ENCODE results near the gene TTLL13. TPM values are rescaled to one million over a fixed set of nuclear protein-coding genes. Genes with fewer than 3 reads are reported as not detected.

Gene TTLL13
- total and polyA plus RNA-seq, 2 donors (not counting 1 experiment from before 2014, with no cell fraction given) = under 0.01 to 0.08 TPM

DNA sequence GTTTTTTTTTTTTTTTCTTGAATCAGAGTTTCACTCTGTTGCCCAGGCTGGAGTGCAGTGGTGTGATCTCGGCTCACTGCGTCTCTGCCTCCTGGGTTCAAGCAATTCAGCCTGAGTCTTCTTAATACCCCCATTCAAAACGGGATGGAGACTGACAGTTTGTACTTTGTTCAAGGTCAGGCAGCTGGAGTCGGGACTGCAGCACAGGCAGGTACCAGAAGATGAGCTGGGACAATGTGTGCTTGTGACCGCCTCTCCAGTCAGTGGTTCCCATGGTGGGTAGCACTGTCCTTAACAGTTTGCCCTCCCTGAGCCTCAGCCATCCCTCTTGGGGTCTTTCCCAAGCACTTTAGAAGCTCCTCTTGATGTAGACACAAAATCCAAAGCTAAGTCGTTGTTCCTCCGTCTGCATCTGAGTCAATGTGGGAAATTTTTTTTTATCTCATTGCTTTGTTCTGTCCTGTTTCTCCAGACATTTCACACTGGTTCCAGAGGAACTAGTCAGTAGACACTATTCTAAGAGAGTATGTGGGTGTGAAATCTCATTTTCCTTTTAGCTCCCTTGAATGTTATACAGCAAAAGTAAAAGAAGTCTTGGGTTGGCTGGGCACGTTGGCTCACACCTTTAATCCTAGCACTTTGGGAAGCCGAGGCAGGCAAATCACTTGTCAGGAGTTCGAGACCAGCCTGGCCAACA is 5.3 kb upstream of the TTLL13 start:
- Histone ChIP-seq H3K4me2 (ENCODE audit: extremely low read depth, insufficient read depth, low read length) (no peak overlapping the region), H3K9ac (ENCODE audit: insufficient read depth, low read length) (no peak overlapping the region), H3K27ac (ENCODE audit: insufficient read depth, low read length) (no peak overlapping the region), H4K20me1 (ENCODE audit: control insufficient read depth, extremely low read depth, insufficient read depth, low read length) (no peaks in the 10 kb centered on the region), H3K9me3 (ENCODE audit: control insufficient read depth, insufficient read depth, low read depth, low read length) (no peaks in the 10 kb centered on the region), H3K36me3 (ENCODE audit: control insufficient read depth, insufficient read depth, low read length) (no peaks in the 10 kb centered on the region), H3K4me3 (replicated peaks in 1 of 4; ENCODE audit: control extremely low read depth in 1 of 4, insufficient read depth in 1 of 4, low read depth in 3 of 4, low read length in 4 of 4) (no peak overlapping the region), H3K79me2 (ENCODE audit: control insufficient read depth, insufficient read depth, low read length) (no peaks in the 10 kb centered on the region), H3K4me1 (ENCODE audit: control insufficient read depth, extremely low read depth, insufficient read depth, low read length) (peaks cover 2% of the 10 kb centered on the region), H3K27me3 (ENCODE audit: control insufficient read depth, insufficient read depth, low read length) (no peaks in the 10 kb centered on the region), H2AFZ (ENCODE audit: low read length) (no peak overlapping the region)
- no peak for DNase-seq (ENCODE audit: low read depth in 2 of 2)
- TF ChIP-seq EZH2 (IDR thresholded peaks at IDR 0.05; ENCODE audit: low read length, missing control alignments) = no peak
- TF ChIP-seq, protein P1, sequence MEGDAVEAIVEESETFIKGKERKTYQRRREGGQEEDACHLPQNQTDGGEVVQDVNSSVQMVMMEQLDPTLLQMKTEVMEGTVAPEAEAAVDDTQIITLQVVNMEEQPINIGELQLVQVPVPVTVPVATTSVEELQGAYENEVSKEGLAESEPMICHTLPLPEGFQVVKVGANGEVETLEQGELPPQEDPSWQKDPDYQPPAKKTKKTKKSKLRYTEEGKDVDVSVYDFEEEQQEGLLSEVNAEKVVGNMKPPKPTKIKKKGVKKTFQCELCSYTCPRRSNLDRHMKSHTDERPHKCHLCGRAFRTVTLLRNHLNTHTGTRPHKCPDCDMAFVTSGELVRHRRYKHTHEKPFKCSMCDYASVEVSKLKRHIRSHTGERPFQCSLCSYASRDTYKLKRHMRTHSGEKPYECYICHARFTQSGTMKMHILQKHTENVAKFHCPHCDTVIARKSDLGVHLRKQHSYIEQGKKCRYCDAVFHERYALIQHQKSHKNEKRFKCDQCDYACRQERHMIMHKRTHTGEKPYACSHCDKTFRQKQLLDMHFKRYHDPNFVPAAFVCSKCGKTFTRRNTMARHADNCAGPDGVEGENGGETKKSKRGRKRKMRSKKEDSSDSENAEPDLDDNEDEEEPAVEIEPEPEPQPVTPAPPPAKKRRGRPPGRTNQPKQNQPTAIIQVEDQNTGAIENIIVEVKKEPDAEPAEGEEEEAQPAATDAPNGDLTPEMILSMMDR (conservative IDR thresholded peaks at IDR 0.05 in 1 of 2, IDR thresholded peaks at IDR 0.05 in 1 of 2; ENCODE audit: low read depth in 1 of 2, low read length in 2 of 2) = no peak

DNA sequence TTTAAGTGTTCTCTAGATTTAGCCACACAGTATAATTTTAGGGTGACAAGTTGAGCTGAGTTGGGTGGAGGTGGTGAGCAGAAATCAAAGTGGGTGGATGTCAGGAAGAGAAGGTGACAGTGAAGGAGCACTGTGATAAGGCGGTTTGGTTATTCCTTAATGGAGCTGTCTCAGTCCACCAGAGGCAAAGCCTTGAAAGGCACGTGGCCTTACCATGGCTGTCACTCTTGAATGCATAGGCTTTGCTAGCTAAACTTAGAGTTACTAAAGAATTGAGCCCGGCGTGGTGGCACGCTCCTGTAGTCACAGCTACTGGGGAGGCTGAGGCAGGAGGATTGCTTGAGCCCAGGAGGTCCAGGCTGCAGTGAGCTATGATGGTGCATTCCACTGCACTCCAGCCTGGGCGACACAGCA is 560 bp upstream of the TTLL13 start:
- no peak overlapping the region for H3K27ac ChIP-seq (ENCODE audit: insufficient read depth, low read length)
- H2AFZ ChIP-seq (ENCODE audit: low read length) = no peak overlapping the region
- TF ChIP-seq, protein P1 (conservative IDR thresholded peaks at IDR 0.05 in 1 of 2, IDR thresholded peaks at IDR 0.05 in 1 of 2; ENCODE audit: low read depth in 1 of 2, low read length in 2 of 2) = no peak
- no peak for TF ChIP-seq EZH2 (IDR thresholded peaks at IDR 0.05; ENCODE audit: low read length, missing control alignments)
- H3K4me3 ChIP-seq (replicated peaks in 1 of 4; ENCODE audit: control extremely low read depth in 1 of 4, insufficient read depth in 1 of 4, low read depth in 3 of 4, low read length in 4 of 4) = peak overlapping the region in 2 of 4 experiments; percentile 66 to 70
- peak overlapping the region; percentile 92 for H3K4me2 ChIP-seq (ENCODE audit: extremely low read depth, insufficient read depth, low read length)
- no peaks in the 10 kb centered on the region for H4K20me1 ChIP-seq (ENCODE audit: control insufficient read depth, extremely low read depth, insufficient read depth, low read length)
- no peak for DNase-seq (ENCODE audit: low read depth in 2 of 2)
- no peak overlapping the region for H3K9ac ChIP-seq (ENCODE audit: insufficient read depth, low read length)
- H3K4me1 ChIP-seq (ENCODE audit: control insufficient read depth, extremely low read depth, insufficient read depth, low read length) = peaks cover 4% of the 10 kb centered on the region
- H3K36me3 ChIP-seq (ENCODE audit: control insufficient read depth, insufficient read depth, low read length) = no peaks in the 10 kb centered on the region
- H3K9me3 ChIP-seq (ENCODE audit: control insufficient read depth, insufficient read depth, low read depth, low read length) = no peaks in the 10 kb centered on the region
- H3K79me2 ChIP-seq (ENCODE audit: control insufficient read depth, insufficient read depth, low read length) = no peaks in the 10 kb centered on the region
- H3K27me3 ChIP-seq (ENCODE audit: control insufficient read depth, insufficient read depth, low read length) = no peaks in the 10 kb centered on the region

DNA sequence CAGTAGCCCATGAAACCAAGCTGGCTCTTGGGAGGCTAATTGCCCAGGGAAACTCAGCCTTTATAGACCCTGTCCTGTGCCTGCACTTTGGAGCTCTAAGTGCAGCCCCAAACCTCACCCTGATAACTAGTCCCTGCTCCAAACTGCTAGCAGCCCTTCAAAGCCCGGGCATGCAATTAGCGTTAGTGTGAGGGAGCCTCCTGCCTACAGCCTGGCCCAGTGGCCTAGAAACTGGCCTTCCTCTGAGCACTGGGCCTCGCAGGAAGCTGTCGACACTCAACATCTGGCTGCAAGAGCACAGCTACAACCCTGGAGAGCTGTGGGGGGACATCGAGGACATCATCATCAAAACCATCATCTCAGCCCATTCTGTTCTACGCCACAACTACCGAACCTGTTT is 8.4 kb downstream of the TTLL13 start:
- DNase-seq (ENCODE audit: low read depth in 2 of 2) = no peak

More for the DNA sequence above, 8.4 kb downstream of the TTLL13 start:
- H3K4me3 ChIP-seq (replicated peaks in 1 of 4; ENCODE audit: control extremely low read depth in 1 of 4, insufficient read depth in 1 of 4, low read depth in 3 of 4, low read length in 4 of 4) = no peak overlapping the region
- H3K9me3 ChIP-seq (ENCODE audit: control insufficient read depth, insufficient read depth, low read depth, low read length) = no peaks in the 10 kb centered on the region
- H3K4me1 ChIP-seq (ENCODE audit: control insufficient read depth, extremely low read depth, insufficient read depth, low read length) = no peaks in the 10 kb centered on the region
- no peaks in the 10 kb centered on the region for H4K20me1 ChIP-seq (ENCODE audit: control insufficient read depth, extremely low read depth, insufficient read depth, low read length)
- TF ChIP-seq, protein P1 (conservative IDR thresholded peaks at IDR 0.05 in 1 of 2, IDR thresholded peaks at IDR 0.05 in 1 of 2; ENCODE audit: low read depth in 1 of 2, low read length in 2 of 2) = no peak
- no peak for TF ChIP-seq EZH2 (IDR thresholded peaks at IDR 0.05; ENCODE audit: low read length, missing control alignments)
- H3K4me2 ChIP-seq (ENCODE audit: extremely low read depth, insufficient read depth, low read length) = no peak overlapping the region
- no peak overlapping the region for H3K9ac ChIP-seq (ENCODE audit: insufficient read depth, low read length)
- H3K27ac ChIP-seq (ENCODE audit: insufficient read depth, low read length) = no peak overlapping the region
- peaks cover 3% of the 10 kb centered on the region for H3K27me3 ChIP-seq (ENCODE audit: control insufficient read depth, insufficient read depth, low read length)
- no peak overlapping the region for H2AFZ ChIP-seq (ENCODE audit: low read length)
- H3K79me2 ChIP-seq (ENCODE audit: control insufficient read depth, insufficient read depth, low read length) = no peaks in the 10 kb centered on the region
- H3K36me3 ChIP-seq (ENCODE audit: control insufficient read depth, insufficient read depth, low read length) = no peaks in the 10 kb centered on the region
